ENCODE measurements around the gene RPUSD1. TPM values are rescaled to one million over a fixed set of nuclear protein-coding genes. Genes with fewer than 3 reads are reported as not detected.

Gene RPUSD1
- total RNA-seq, 1 experiment from 2014 or later, result 59.9 TPM

GRCh38 chr16:784431-784830 lies 3.8 kb downstream of the RPUSD1 start:
- Histone ChIP-seq H2AFZ (ENCODE audit: low read depth, low read length, poor library complexity, severe bottlenecking) (no peak overlapping the region), H3K27me3 (ENCODE audit: insufficient read depth, low read length) (no peaks in the 10 kb centered on the region), H3K79me2 (ENCODE audit: insufficient read depth, low read length) (peaks cover 33% of the 10 kb centered on the region), H3K27ac (ENCODE audit: low read depth, low read length) (peak overlapping the region; percentile 60; the same call in 1 of the 2 replicates), H3K4me1 (ENCODE audit: control insufficient read depth in 1 of 2, insufficient read depth in 2 of 2, low read length in 2 of 2) (peaks cover 5 to 32% of the 10 kb centered on the region in 2 experiments; a peak in 3 of 4 replicates), H3K4me3 (replicated peaks in 1 of 2; ENCODE audit: low read depth in 1 of 2, low read length in 2 of 2) (no peak overlapping the region), H3K4me2 (ENCODE audit: low read length) (no peak overlapping the region), H3K9me2 (ENCODE audit: insufficient read depth) (no peaks in the 10 kb centered on the region), H3K36me3 (ENCODE audit: control insufficient read depth in 1 of 2, insufficient read depth in 2 of 2, low read length in 2 of 2) (peaks cover 5 to 16% of the 10 kb centered on the region in 2 experiments; a peak in 3 of 4 replicates), H3K9ac (ENCODE audit: low read length) (no peak overlapping the region), H4K20me1 (ENCODE audit: insufficient read depth) (no peaks in the 10 kb centered on the region), H3K9me3 (ENCODE audit: control insufficient read depth in 1 of 2, insufficient read depth in 1 of 2, low read depth in 1 of 2, low read length in 2 of 2) (no peaks in the 10 kb centered on the region)
- no TSS peak for BruUV-seq (replicated peaks)
- ChIA-PET RAD21 (ENCODE audit: low non-redundant PET in 1 of 2, low total read pairs in 2 of 2, uncharacterized antibody in 2 of 2, unreplicated experiment in 2 of 2) (no interaction called here), CTCF (interaction anchor here (0.7 to 2.2 kb wide), 5 partner anchors 11 to 72 kb away, joined by 3 to 19 read pairs (median 5); partner anchors contain the start of genes CIAO3 and MSLN), POLR2A (no interaction called here)
- DNase-seq (ENCODE audit: low read depth, low spot score) (no peak), ATAC-seq (no peak)
- TF ChIP-seq ELF1 (IDR thresholded peaks at IDR 0.05; ENCODE audit: borderline replicate concordance, low read depth), result no peak
- intact Hi-C loops (cut with micrococcal nuclease), result loop anchor here (2.0 kb wide), 1 partner anchor 40 kb away; no protein-coding TSS in a partner anchor

GRCh38 chr16:783404-784161 lies 4.6 kb downstream of the RPUSD1 start:
- Histone ChIP-seq H3K4me3 (replicated peaks in 1 of 2; ENCODE audit: low read depth in 1 of 2, low read length in 2 of 2) (no peak overlapping the region), H3K4me1 (ENCODE audit: control insufficient read depth in 1 of 2, insufficient read depth in 2 of 2, low read length in 2 of 2) (peaks cover 2 to 31% of the 10 kb centered on the region in 2 experiments; a peak in 2 of 4 replicates), H3K27ac (ENCODE audit: low read depth, low read length) (no peak overlapping the region), H3K4me2 (ENCODE audit: low read length) (no peak overlapping the region), H3K36me3 (ENCODE audit: control insufficient read depth in 1 of 2, insufficient read depth in 2 of 2, low read length in 2 of 2) (peaks cover 5 to 15% of the 10 kb centered on the region in 2 experiments; a peak in 3 of 4 replicates), H3K9ac (ENCODE audit: low read length) (no peak overlapping the region), H3K9me3 (ENCODE audit: control insufficient read depth in 1 of 2, insufficient read depth in 1 of 2, low read depth in 1 of 2, low read length in 2 of 2) (no peaks in the 10 kb centered on the region), H4K20me1 (ENCODE audit: insufficient read depth) (no peaks in the 10 kb centered on the region), H2AFZ (ENCODE audit: low read depth, low read length, poor library complexity, severe bottlenecking) (no peak overlapping the region), H3K27me3 (ENCODE audit: insufficient read depth, low read length) (no peaks in the 10 kb centered on the region), H3K79me2 (ENCODE audit: insufficient read depth, low read length) (peaks cover 24% of the 10 kb centered on the region), H3K9me2 (ENCODE audit: insufficient read depth) (no peaks in the 10 kb centered on the region)
- POLR2A ChIA-PET, result interaction anchor here (0.7 kb wide), 1 partner anchor 11 kb away, joined by 3 read pairs; no protein-coding TSS in a partner anchor
- RAD21 ChIA-PET (ENCODE audit: low non-redundant PET in 1 of 2, low total read pairs in 2 of 2, uncharacterized antibody in 2 of 2, unreplicated experiment in 2 of 2), result no interaction called here
- no peak for ATAC-seq
- CTCF ChIA-PET, result interaction anchor here (0.7 to 2.2 kb wide), 2 partner anchors 10 to 71 kb away, joined by 3 to 19 read pairs; no protein-coding TSS in a partner anchor
- no TSS peak for BruUV-seq (replicated peaks)
- intact Hi-C loops (cut with micrococcal nuclease), result loop anchor here (2.0 kb wide), 1 partner anchor 39 kb away; no protein-coding TSS in a partner anchor
- TF ChIP-seq POLR2A (IDR thresholded peaks at IDR 0.05; ENCODE audit: borderline replicate concordance, extremely low read depth, insufficient read depth, insufficient read length) (peak; percentile 34), YY1 (IDR thresholded peaks at IDR 0.05; ENCODE audit: extremely low read depth, insufficient replicate concordance, low read depth, low read length) (no peak)
- no peak for DNase-seq (ENCODE audit: low read depth, low spot score)

Measured in HCT116 (cell line).